ENCODE measurements around the gene PPA2. TPM values are rescaled to one million over a fixed set of nuclear protein-coding genes. Genes with fewer than 3 reads are reported as not detected.

Gene PPA2
- 100 to 1,000 TPM in 1 of 2 donors, 10 to 100 TPM in 1; 54.0 to 168 TPM for total RNA-seq

GRCh38 chr4:105473324-105474098, at the start of gene PPA2:
PPA2 (minus strand) TSS chr4:105474062; CDS start chr4:105474050, 12 bp downstream.
- H3K9me3 ChIP-seq, result no peaks in the 10 kb centered on the region
- no peaks in the 10 kb centered on the region for H3K27me3 ChIP-seq (replicated peaks; ENCODE audit: insufficient read depth)
- under 1% methylated on average over 49 of the region's 72 CpGs for WGBS
- TF ChIP-seq POLR2A (IDR thresholded peaks at IDR 0.05) (peak; percentile 79), POLR2AphosphoS5 (IDR thresholded peaks at IDR 0.05) (peak; percentile 78)
- TF ChIP-seq, protein P1, sequence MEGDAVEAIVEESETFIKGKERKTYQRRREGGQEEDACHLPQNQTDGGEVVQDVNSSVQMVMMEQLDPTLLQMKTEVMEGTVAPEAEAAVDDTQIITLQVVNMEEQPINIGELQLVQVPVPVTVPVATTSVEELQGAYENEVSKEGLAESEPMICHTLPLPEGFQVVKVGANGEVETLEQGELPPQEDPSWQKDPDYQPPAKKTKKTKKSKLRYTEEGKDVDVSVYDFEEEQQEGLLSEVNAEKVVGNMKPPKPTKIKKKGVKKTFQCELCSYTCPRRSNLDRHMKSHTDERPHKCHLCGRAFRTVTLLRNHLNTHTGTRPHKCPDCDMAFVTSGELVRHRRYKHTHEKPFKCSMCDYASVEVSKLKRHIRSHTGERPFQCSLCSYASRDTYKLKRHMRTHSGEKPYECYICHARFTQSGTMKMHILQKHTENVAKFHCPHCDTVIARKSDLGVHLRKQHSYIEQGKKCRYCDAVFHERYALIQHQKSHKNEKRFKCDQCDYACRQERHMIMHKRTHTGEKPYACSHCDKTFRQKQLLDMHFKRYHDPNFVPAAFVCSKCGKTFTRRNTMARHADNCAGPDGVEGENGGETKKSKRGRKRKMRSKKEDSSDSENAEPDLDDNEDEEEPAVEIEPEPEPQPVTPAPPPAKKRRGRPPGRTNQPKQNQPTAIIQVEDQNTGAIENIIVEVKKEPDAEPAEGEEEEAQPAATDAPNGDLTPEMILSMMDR (IDR thresholded peaks at IDR 0.05), result no peak
- H3K4me1 ChIP-seq (replicated peaks), result no peaks in the 10 kb centered on the region
- DNase-seq (ENCODE audit: low spot score), result peak; percentile 83
- no peaks in the 10 kb centered on the region for H3K36me3 ChIP-seq
- intact Hi-C loops (cut with DNase I), result no loop called here
- H3K27ac ChIP-seq, result peak within 1 kb of the TSS; percentile 93 to 99
- H3K4me3 ChIP-seq, result peak within 1 kb of the TSS; percentile 69 to 87

- Histone ChIP-seq H3K27me3 (replicated peaks; ENCODE audit: insufficient read depth) (no peaks in the 10 kb centered on the region), H3K36me3 (no peaks in the 10 kb centered on the region), H3K27ac (no peak overlapping the region), H3K4me3 (no peak overlapping the region), H3K4me1 (replicated peaks) (no peaks in the 10 kb centered on the region), H3K9me3 (no peaks in the 10 kb centered on the region)
- WGBS, result 14% methylated on average over 3 of the region's 3 CpGs
- TF ChIP-seq, protein P1 (IDR thresholded peaks at IDR 0.05), result peak in 3 of 4 experiments; percentile 57 to 68 (median 60)
- TF ChIP-seq POLR2A (IDR thresholded peaks at IDR 0.05), result no peak
- intact Hi-C loops (cut with DNase I), result loop anchor here (10.0 kb wide), 1 partner anchor 704 kb away; no protein-coding TSS in a partner anchor
- peak; percentile 46 for DNase-seq (ENCODE audit: low spot score)
Observed at GRCh38 chr4:105520819-105521790, 47.2 kb upstream of the PPA2 start.

- DNase-seq (ENCODE audit: low spot score), result no peak
- no peak for TF ChIP-seq POLR2AphosphoS5 (IDR thresholded peaks at IDR 0.05)
- TF ChIP-seq POLR2A (IDR thresholded peaks at IDR 0.05), result no peak
- TF ChIP-seq, protein P1 (IDR thresholded peaks at IDR 0.05), result no peak
- H3K9me3 ChIP-seq, result no peaks in the 10 kb centered on the region
- H3K4me1 ChIP-seq (replicated peaks), result no peaks in the 10 kb centered on the region
- no peak overlapping the region for H3K27ac ChIP-seq
- H3K4me3 ChIP-seq, result no peak overlapping the region
- H3K27me3 ChIP-seq (replicated peaks; ENCODE audit: insufficient read depth), result no peaks in the 10 kb centered on the region
- intact Hi-C loops (cut with DNase I), result no loop called here
- no peaks in the 10 kb centered on the region for H3K36me3 ChIP-seq
- WGBS, result 42% methylated on average over 2 of the region's 2 CpGs
Observed at GRCh38 chr4:105510245-105510644, 36.4 kb upstream of the PPA2 start.

DNA sequence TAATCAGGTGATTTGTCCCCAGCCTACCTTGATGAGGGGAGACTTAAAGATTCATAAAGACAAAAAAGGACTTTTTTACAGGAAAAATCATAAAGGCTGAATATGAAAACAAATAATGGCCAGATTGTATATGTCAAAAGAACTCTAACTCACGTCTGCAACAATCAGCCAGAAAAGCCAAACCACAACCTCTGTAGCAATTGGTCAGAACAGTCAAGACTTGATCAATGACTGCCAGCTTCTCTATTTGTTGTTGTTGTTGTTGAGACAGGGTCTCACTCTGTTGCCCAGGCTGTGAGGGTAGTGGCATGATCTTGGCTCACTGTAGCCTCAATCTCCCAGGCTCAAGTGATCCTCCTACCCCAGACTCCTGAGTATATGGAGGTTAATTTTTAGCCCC, 35.9 kb upstream of the PPA2 start:
- DNase-seq (ENCODE audit: low spot score), result no peak
- Histone ChIP-seq H3K4me1 (replicated peaks) (no peaks in the 10 kb centered on the region), H3K4me3 (no peak overlapping the region), H3K27ac (no peak overlapping the region), H3K27me3 (replicated peaks; ENCODE audit: insufficient read depth) (no peaks in the 10 kb centered on the region), H3K36me3 (no peaks in the 10 kb centered on the region), H3K9me3 (no peaks in the 10 kb centered on the region)
- no peak for TF ChIP-seq POLR2A (IDR thresholded peaks at IDR 0.05)
- no peak for TF ChIP-seq POLR2AphosphoS5 (IDR thresholded peaks at IDR 0.05)
- TF ChIP-seq, protein P1 (IDR thresholded peaks at IDR 0.05), result no peak
- WGBS, result 44% methylated on average over 1 of the region's 1 CpG
- intact Hi-C loops (cut with DNase I), result no loop called here

Measured in prostate gland (tissue), 2 donors.